Natural killer cell (primary cell): ENCODE measurements around the gene PPP1R12C. TPM values are rescaled to one million over a fixed set of nuclear protein-coding genes. Genes with fewer than 3 reads are reported as not detected.
A peak's percentile ranks its signal among the peaks of the same experiment; 100 is the strongest.

ENCODE experiments used
- ATAC-seq, 3 donors: fragments of 150-1000 bp in 2 of 3; fragments of 200-7000 bp in 1 of 3; cut with Tn5 transposase; 1 replicate in 1 of 3; 2 replicates in 2 of 3; pipeline ENCODE4 v1.10.0; 2021; ENCODE audit warnings: mild to moderate bottlenecking in 2 of 3, moderate library complexity in 2 of 3
- DNase-seq, 2 donors: peaks; one replicate each; pipeline versions ENCODE4 v3.0.0 to v3.0.0-alpha.2; 2013 to 2021; ENCODE audit warnings: mixed read lengths in 1 of 2
- H3K27ac ChIP-seq: one replicate; pipeline ENCODE4 v1.5.1; 2013; ENCODE audit warnings: mild to moderate bottlenecking, low read length
- H3K27me3 ChIP-seq: one replicate; pipeline ENCODE4 v1.6.1; 2013; ENCODE audit warnings: low read length; ENCODE audit not compliant: control insufficient read depth, insufficient read depth
- H3K36me3 ChIP-seq: one replicate; pipeline ENCODE4 v1.6.1; 2013; ENCODE audit warnings: low read length; ENCODE audit not compliant: control insufficient read depth, insufficient read depth
- H3K4me1 ChIP-seq: one replicate; pipeline ENCODE4 v1.6.1; 2013; ENCODE audit warnings: low read length; ENCODE audit not compliant: control insufficient read depth, insufficient read depth
- H3K4me3 ChIP-seq: one replicate; pipeline ENCODE4 v1.5.1; 2013; ENCODE audit warnings: low read length
- H3K9me3 ChIP-seq: one replicate; pipeline ENCODE4 v1.6.1; 2013; ENCODE audit warnings: low read length; ENCODE audit not compliant: control insufficient read depth, insufficient read depth
- H3K27ac Mint-ChIP-seq, 2 donors: one replicate each; pipeline ENCODE4 v1.8.0; 2022; ENCODE audit warnings: mild to moderate bottlenecking in 2 of 2, mixed read lengths in 2 of 2, moderate library complexity in 1 of 2
- H3K27me3 Mint-ChIP-seq, 2 donors: one replicate each; pipeline ENCODE4 v1.8.0; 2022; ENCODE audit warnings: low read depth in 2 of 2, mixed read lengths in 2 of 2
- H3K36me3 Mint-ChIP-seq: one replicate; pipeline ENCODE4 v1.8.0; 2022; ENCODE audit warnings: mixed read lengths
- H3K4me1 Mint-ChIP-seq, 2 donors: one replicate each; pipeline ENCODE4 v1.8.0; 2022; ENCODE audit warnings: mixed read lengths in 2 of 2
- H3K4me3 Mint-ChIP-seq: one replicate; pipeline ENCODE4 v1.8.0; 2022; ENCODE audit warnings: mild to moderate bottlenecking, moderate library complexity, mixed read lengths
- H3K9me3 Mint-ChIP-seq, 2 donors: one replicate each; pipeline ENCODE4 v1.8.0; 2022; ENCODE audit warnings: mixed read lengths in 2 of 2
- WGBS: methylation state at CpG from one replicate; pipeline ENCODE4 v1.1.7; 2013; ENCODE audit warnings: missing lambda C conversion rate; ENCODE audit not compliant: insufficient coverage; 5-methylcytosine and 5-hydroxymethylcytosine counted together
- intact Hi-C: fragments of 100-400 bp; cut with micrococcal nuclease; formaldehyde crosslinking; loops from one replicate; pipeline ENCODE4 v1.14.2; 2022
- total RNA-seq, 4 donors: library from RNA; stranded (reverse); fragments of 120-200 nt in 1 of 4; gene quantifications; one replicate each; pipeline versions ENCODE4 v1.2.3 to v1.2.4, GENCODE V29; 2013 to 2022
- TF ChIP-seq, protein P1 (sequence below): fragments of 200-600 bp; IDR thresholded peaks from one replicate; pipeline ENCODE4 v1.8.0; 2022; ENCODE audit warnings: antibody characterized with exemption

The PPP1R12C gene
- 100 to 1,000 TPM; 162 to 178 (median 174) TPM for total RNA-seq
- 85.4 TPM for total RNA-seq (2013)

DNA sequence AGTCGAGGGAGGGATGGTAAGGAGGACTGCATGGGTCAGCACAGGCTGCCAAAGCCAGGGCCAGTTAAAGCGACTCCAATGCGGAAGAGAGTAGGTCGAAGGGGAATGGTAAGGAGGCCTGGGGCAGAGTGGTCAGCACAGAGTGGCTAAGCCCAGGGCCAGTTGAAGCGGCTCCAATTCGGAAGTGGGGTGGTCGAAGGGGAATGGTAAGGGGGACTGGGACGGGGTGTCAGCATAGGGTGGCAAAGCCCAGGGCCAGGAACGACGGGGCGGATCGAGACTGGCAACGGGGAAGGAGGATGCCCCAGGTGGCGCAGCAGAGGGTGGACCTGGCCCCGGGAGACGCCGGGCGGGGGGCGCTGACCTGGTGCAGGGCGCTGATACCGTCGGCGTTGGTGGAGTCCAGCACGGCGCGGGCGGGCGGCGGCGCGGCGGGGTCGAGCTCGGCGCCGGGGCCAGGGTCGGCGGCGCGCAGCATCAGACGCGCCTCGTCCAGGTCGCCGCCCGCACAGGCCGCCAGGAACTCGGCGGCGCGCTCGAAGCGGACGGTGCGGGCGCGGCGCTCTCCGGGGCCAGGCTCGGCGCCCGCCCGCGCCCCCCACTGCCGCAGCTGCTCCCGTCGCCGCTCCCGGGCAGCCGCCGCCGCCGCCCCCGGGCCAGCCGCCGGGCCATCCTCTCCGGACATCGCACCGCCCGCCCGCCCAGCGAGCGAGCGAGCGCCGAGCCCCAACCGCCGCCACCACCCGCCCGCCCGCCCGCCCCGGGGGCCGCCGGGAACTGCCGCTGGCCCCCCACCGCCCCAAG is at the start of gene PPP1R12C:
Gene PPP1R12C (minus strand): TSS at position 779 of the 804 bp plus-strand sequence. CDS start 94 bp downstream, at position 685.
- WGBS, result under 1% methylated on average over 97 of the region's 97 CpGs
- H3K27ac Mint-ChIP-seq, result peak within 1 kb of the TSS; percentile 89 to 98
- H3K9me3 Mint-ChIP-seq, result no peaks in the 10 kb centered on the region
- intact Hi-C loops, result loop anchor here (1.0 to 5.0 kb wide), 2 partner anchors 35 to 62 kb away; no protein-coding TSS in a partner anchor
- H3K4me1 Mint-ChIP-seq, result peaks cover 36 to 49% of the 10 kb centered on the region in 2 donors
- peak; percentile 22 to 30 (median 28) for ATAC-seq
- H3K27me3 Mint-ChIP-seq, result no peaks in the 10 kb centered on the region
- Histone ChIP-seq H3K9me3 (no peaks in the 10 kb centered on the region), H3K4me3 (peak within 1 kb of the TSS; percentile 69), H3K27ac (peak within 1 kb of the TSS; percentile 45), H3K4me1 (peaks cover 51% of the 10 kb centered on the region), H3K27me3 (no peaks in the 10 kb centered on the region), H3K36me3 (peaks cover 5% of the 10 kb centered on the region)
- no peaks in the 10 kb centered on the region for H3K36me3 Mint-ChIP-seq
- DNase-seq, result no peak
- peak within 1 kb of the TSS; percentile 97 for H3K4me3 Mint-ChIP-seq
- TF ChIP-seq, protein P1, sequence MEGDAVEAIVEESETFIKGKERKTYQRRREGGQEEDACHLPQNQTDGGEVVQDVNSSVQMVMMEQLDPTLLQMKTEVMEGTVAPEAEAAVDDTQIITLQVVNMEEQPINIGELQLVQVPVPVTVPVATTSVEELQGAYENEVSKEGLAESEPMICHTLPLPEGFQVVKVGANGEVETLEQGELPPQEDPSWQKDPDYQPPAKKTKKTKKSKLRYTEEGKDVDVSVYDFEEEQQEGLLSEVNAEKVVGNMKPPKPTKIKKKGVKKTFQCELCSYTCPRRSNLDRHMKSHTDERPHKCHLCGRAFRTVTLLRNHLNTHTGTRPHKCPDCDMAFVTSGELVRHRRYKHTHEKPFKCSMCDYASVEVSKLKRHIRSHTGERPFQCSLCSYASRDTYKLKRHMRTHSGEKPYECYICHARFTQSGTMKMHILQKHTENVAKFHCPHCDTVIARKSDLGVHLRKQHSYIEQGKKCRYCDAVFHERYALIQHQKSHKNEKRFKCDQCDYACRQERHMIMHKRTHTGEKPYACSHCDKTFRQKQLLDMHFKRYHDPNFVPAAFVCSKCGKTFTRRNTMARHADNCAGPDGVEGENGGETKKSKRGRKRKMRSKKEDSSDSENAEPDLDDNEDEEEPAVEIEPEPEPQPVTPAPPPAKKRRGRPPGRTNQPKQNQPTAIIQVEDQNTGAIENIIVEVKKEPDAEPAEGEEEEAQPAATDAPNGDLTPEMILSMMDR, result no peak

DNA sequence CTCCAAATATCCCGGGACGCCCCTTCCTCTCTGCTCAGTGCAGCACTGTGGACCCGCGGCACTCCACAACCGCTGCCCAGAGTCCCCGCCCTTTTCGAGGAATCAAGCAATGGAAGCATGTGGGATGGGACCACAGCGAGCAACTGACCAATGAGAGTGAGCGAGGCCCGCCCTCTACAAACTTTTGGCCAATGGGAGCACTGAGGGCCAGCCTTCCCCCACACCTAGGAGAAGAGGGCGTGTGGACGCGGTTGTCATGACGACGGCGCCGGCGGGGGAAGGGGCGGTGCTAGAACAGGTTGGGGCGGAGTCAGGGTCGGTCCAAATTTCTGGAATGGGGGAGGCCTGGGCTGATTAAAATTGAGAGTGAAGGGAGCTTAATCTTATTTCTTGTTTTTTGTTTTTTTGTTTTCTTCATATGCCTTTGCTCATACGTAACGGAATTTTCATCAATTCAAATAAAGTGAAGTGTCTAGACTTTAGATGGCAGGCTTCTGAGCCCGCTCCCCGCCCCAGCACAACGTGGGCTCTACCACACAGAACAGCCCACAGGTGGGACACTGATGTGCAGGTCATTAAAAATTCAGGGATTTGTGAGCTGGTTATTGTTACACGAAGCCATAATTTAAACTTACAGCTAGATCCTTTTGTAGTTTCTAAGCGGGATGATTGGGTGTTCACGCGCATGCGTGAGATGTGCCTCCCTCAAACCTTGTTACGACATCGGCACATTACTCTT is 49.3 kb upstream of the PPP1R12C start, which contains the start of gene DNAAF3:
Gene DNAAF3 (minus strand): TSS at position 84 of the 739 bp plus-strand sequence. CDS start 200 bp downstream, outside the sequence.
- peaks cover 31% of the 10 kb centered on the region for H3K27me3 ChIP-seq
- no peaks in the 10 kb centered on the region for H3K9me3 ChIP-seq
- Mint-ChIP-seq H3K9me3 (no peaks in the 10 kb centered on the region), H3K4me1 (peaks cover 13 to 14% of the 10 kb centered on the region in 2 donors), H3K36me3 (no peaks in the 10 kb centered on the region), H3K27me3 (peaks cover 55 to 64% of the 10 kb centered on the region in 2 donors), H3K27ac (peak within 1 kb of the TSS; percentile 16 to 83), H3K4me3 (peak within 1 kb of the TSS; percentile 47)
- peaks cover 16% of the 10 kb centered on the region for H3K4me1 ChIP-seq
- TF ChIP-seq, protein P1, result no peak
- ATAC-seq, result peak; percentile 83 to 89 (median 85)
- no peaks in the 10 kb centered on the region for H3K36me3 ChIP-seq
- H3K4me3 ChIP-seq, result no peak within 1 kb of the TSS
- no peak within 1 kb of the TSS for H3K27ac ChIP-seq
- intact Hi-C loops, result loop anchor here (10.0 kb wide), 1 partner anchor 82 kb away; no protein-coding TSS in a partner anchor
- peak; percentile 45 to 80 for DNase-seq
- 2% methylated on average over 32 of the region's 33 CpGs for WGBS

DNA sequence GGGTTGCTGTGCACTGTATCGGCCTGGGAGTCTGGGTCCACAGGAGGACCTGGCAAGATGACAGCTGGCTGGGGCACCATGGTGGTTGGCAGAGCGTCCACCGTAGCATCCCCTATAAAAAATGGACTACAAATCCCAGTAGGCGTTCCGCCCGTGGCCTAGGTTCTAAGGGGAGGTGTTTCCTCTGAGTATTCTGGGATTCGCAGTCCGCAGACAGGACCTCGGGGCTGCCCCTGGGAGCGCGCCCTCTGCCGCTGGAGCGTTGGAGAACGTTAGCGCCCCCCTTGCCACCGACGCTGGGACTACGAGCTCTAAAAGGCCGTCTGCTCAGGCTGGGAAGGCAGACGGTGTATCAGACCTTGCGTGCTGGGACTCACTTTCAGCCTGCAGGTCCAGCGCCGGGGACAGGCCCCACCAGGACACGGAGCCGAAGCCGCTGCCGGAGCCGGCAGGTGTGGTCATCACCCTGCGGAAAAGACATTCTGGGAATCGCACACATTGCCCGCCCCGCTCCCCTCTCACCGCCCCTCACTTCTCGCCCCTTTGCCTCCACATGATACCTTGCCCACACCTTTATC is 48.6 kb upstream of the PPP1R12C start:
- peak in 1 of 2 donors; percentile 78 for DNase-seq
- peaks cover 13 to 14% of the 10 kb centered on the region in 2 donors for H3K4me1 Mint-ChIP-seq

More for the DNA sequence above, 48.6 kb upstream of the PPP1R12C start:
- Mint-ChIP-seq H3K27ac (peak overlapping the region; percentile 16 to 83), H3K36me3 (no peaks in the 10 kb centered on the region), H3K27me3 (peaks cover 49 to 57% of the 10 kb centered on the region in 2 donors), H3K9me3 (no peaks in the 10 kb centered on the region), H3K4me3 (peak overlapping the region; percentile 47)
- Histone ChIP-seq H3K36me3 (no peaks in the 10 kb centered on the region), H3K4me1 (peaks cover 17% of the 10 kb centered on the region), H3K4me3 (no peak overlapping the region), H3K9me3 (no peaks in the 10 kb centered on the region), H3K27ac (no peak overlapping the region), H3K27me3 (peaks cover 37% of the 10 kb centered on the region)
- peak; percentile 60 to 85 (median 60) for ATAC-seq
- WGBS, result 3% methylated on average over 34 of the region's 34 CpGs
- TF ChIP-seq, protein P1, result no peak
- intact Hi-C loops, result loop anchor here (10.0 kb wide), 1 partner anchor 81 kb away; no protein-coding TSS in a partner anchor
